Uterus (tissue), 4 donors: ENCODE results near the gene RNF115. TPM values are rescaled to one million over a fixed set of nuclear protein-coding genes. Genes with fewer than 3 reads are reported as not detected.
"Not testable (repeated sequence)": the region's sequence is repeated elsewhere in the genome, so short reads cannot be mapped to it uniquely, and the experiment has no call there.

Experiments
- DNase-seq, 2 donors: peaks; one replicate each; pipeline ENCODE4 v3.0.0-alpha.2; 2019 to 2020
- H3K27ac ChIP-seq, 2 donors: fragments of 200-600 bp; sonication (generic); 1 replicate in 1 of 2; 2 replicates in 1 of 2; pipeline ENCODE4 v1.5.1; 2016 to 2018
- H3K27me3 ChIP-seq, 2 donors: fragments of 200-600 bp; sonication (generic); one replicate each; pipeline ENCODE4 v1.5.1; 2018 to 2019; ENCODE audit warnings: control low read depth in 1 of 2
- H3K36me3 ChIP-seq, 2 donors: fragments of 200-600 bp; sonication (generic); one replicate each; pipeline ENCODE4 v1.5.1; 2019; ENCODE audit warnings: control low read depth in 1 of 2
- H3K4me1 ChIP-seq, 2 donors: fragments of 200-600 bp; sonication (generic); one replicate each; pipeline ENCODE4 v1.5.1; 2018 to 2019; ENCODE audit warnings: control low read depth in 1 of 2
- H3K4me3 ChIP-seq, 2 donors: fragments of 200-600 bp; sonication (generic); 1 replicate in 1 of 2; 2 replicates in 1 of 2; pipeline ENCODE4 v1.5.1; 2018 to 2019; ENCODE audit warnings: mild to moderate bottlenecking in 1 of 2
- H3K9me3 ChIP-seq, 2 donors: fragments of 200-600 bp; sonication (generic); one replicate each; pipeline ENCODE4 v1.5.1; 2019; ENCODE audit warnings: control low read depth in 1 of 2
- CTCF ChIP-seq, 4 experiments: fragments of 200-600 bp in 2 of 4; fragments of 450-650 bp in 2 of 4; sonication (generic) in 2 of 4; IDR thresholded peaks; one replicate each; pipeline ENCODE4 v1.5.1; 2016 to 2019; ENCODE audit warnings: antibody characterized with exemption in 4 of 4, mild to moderate bottlenecking in 2 of 4, moderate library complexity in 1 of 4
- POLR2A ChIP-seq, 2 donors: fragments of 450-650 bp; IDR thresholded peaks; one replicate each; pipeline ENCODE4 v1.6.1; 2016; ENCODE audit warnings: antibody characterized with exemption in 2 of 2, mild to moderate bottlenecking in 1 of 2, moderate library complexity in 1 of 2
- intact Hi-C: fragments of 100-400 bp; cut with DNase I; formaldehyde crosslinking; loops from one replicate; pipeline ENCODE4 v1.15.1; 2023; ENCODE audit warnings: low total_unique reads
- total RNA-seq, 4 donors: library from RNA; depleted of rRNA in 3 of 4; stranded (reverse); fragments of >200 nt in 3 of 4; gene quantifications; one replicate each; pipeline versions ENCODE4 v1.1.0 to v1.2.4, GENCODE V29; 2014 to 2023
- donor health status: DM: yes; HTN: yes; CAD: no.

Gene RNF115
- total RNA-seq, 4 donors from 2014 or later, result 18.8 to 33.4 (median 27.8) TPM

DNA sequence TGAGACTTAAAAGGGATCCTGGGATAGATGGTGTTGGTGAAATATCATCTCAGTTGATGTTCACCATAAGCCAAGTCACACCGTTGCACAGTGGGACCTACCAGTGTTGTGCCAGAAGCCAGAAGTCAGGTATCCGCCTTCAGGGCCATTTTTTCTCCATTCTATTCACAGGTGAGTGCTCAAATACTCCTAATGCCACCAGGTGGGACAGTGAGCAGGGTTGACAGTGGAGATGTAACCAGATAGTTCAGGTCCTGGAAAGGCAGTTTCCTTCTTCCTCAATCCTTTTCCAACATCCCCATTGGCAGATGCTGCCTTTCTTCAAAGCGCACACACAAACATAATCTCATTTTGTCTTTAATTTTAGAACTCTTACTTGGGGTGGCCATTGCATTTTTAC is 93.0 kb downstream of the RNF115 start:
- intact Hi-C loops, result no loop called here

GRCh38 chr1:145730467-145730866 is 93.4 kb downstream of the RNF115 start:
- no peak overlapping the region for H3K4me3 ChIP-seq
- H3K36me3 ChIP-seq, result no peaks in the 10 kb centered on the region
- H3K9me3 ChIP-seq, result no peaks in the 10 kb centered on the region
- intact Hi-C loops, result no loop called here
- no peak for DNase-seq
- no peaks in the 10 kb centered on the region for H3K4me1 ChIP-seq
- H3K27ac ChIP-seq, result no peak overlapping the region
- no peaks in the 10 kb centered on the region for H3K27me3 ChIP-seq
- TF ChIP-seq CTCF (IDR thresholded peaks at IDR 0.05), result no peak
- TF ChIP-seq POLR2A (IDR thresholded peaks at IDR 0.05), result no peak

More for the DNA sequence above, 93.0 kb downstream of the RNF115 start:
- Histone ChIP-seq H3K4me3 (no peak overlapping the region), H3K36me3 (no peaks in the 10 kb centered on the region), H3K27ac (no peak overlapping the region), H3K4me1 (no peaks in the 10 kb centered on the region), H3K27me3 (no peaks in the 10 kb centered on the region), H3K9me3 (no peaks in the 10 kb centered on the region)
- TF ChIP-seq CTCF (IDR thresholded peaks at IDR 0.05), result no peak
- TF ChIP-seq POLR2A (IDR thresholded peaks at IDR 0.05), result no peak
- no peak for DNase-seq

- Histone ChIP-seq H3K36me3 (no peaks in the 10 kb centered on the region), H3K4me1 (no peaks in the 10 kb centered on the region), H3K4me3 (no peak overlapping the region), H3K27me3 (no peaks in the 10 kb centered on the region), H3K27ac (no peak overlapping the region), H3K9me3 (no peaks in the 10 kb centered on the region)
- no peak for TF ChIP-seq POLR2A (IDR thresholded peaks at IDR 0.05)
- TF ChIP-seq CTCF (IDR thresholded peaks at IDR 0.05), result no peak
- intact Hi-C loops, result no loop called here
- no peak for DNase-seq
Observed at GRCh38 chr1:145729666-145730436, 94.0 kb downstream of the RNF115 start.

- TF ChIP-seq POLR2A (IDR thresholded peaks at IDR 0.05) (no peak), CTCF (IDR thresholded peaks at IDR 0.05) (no peak)
- Histone ChIP-seq H3K9me3 (no peaks in the 10 kb centered on the region), H3K27me3 (no peaks in the 10 kb centered on the region), H3K4me1 (no peaks in the 10 kb centered on the region), H3K36me3 (no peaks in the 10 kb centered on the region), H3K4me3 (no peak overlapping the region), H3K27ac (no peak overlapping the region)
- intact Hi-C loops, result no loop called here
- DNase-seq, result no peak
Observed at GRCh38 chr1:145729196-145729595, 94.7 kb downstream of the RNF115 start.

DNA sequence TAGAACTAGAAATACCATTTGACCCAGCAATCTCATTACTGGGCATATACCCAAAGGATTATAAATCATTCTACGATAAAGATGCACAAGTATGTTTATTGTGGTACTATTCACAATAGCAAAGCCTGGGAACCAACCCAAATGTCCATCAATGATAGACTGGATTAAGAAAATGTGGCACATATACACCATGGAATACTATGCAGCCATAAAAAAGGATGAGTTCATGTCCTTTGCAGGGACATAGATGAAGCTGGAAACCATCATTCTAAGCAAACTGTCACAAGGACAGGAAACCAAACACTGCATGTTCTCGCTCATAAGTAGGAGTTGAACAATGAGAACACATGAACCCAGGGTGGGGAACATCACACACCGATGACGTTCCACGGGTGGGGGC is 97.7 kb downstream of the RNF115 start:
- DNase-seq, intact Hi-C loops, H3K4me3 ChIP-seq, H3K27ac ChIP-seq, H3K27me3 ChIP-seq, H3K9me3 ChIP-seq, H3K36me3 ChIP-seq, H3K4me1 ChIP-seq: not testable (repeated sequence)
